Heart right ventricle (tissue), 16 donors: Measurements from ENCODE around the gene PDE2A. TPM values are rescaled to one million over a fixed set of nuclear protein-coding genes. Genes with fewer than 3 reads are reported as not detected.

Source experiments
- ATAC-seq, 8 donors: fragments of 200-7000 bp; cut with Tn5 transposase; one replicate each; pipeline ENCODE4 v1.9.1; 2020; ENCODE audit warnings: mild to moderate bottlenecking in 8 of 8, moderate library complexity in 8 of 8, moderate number of reproducible peaks in 1 of 8
- DNase-seq, 2 donors: peaks; one replicate each; pipeline ENCODE4 v3.0.0-alpha.2; 2020
- H3K27ac ChIP-seq, 10 donors: fragments of 200-600 bp; sonication (generic) in 2 of 10; one replicate each; pipeline versions ENCODE4 v1.5.0 to v1.8.0; 2020 to 2022; ENCODE audit warnings: mild to moderate bottlenecking in 3 of 10
- H3K27me3 ChIP-seq, 7 donors: fragments of 200-600 bp; one replicate each; pipeline ENCODE4 v1.8.0; 2021 to 2022; ENCODE audit warnings: mild to moderate bottlenecking in 2 of 7
- H3K36me3 ChIP-seq, 9 donors: fragments of 200-600 bp; sonication (generic) in 1 of 9; one replicate each; pipeline versions ENCODE4 v1.5.0 to v1.8.0; 2020 to 2022; ENCODE audit warnings: mild to moderate bottlenecking in 2 of 9
- H3K4me1 ChIP-seq, 9 donors: fragments of 200-600 bp; sonication (generic) in 1 of 9; one replicate each; pipeline versions ENCODE4 v1.5.0 to v1.8.0; 2020 to 2022; ENCODE audit warnings: mild to moderate bottlenecking in 4 of 9
- H3K4me3 ChIP-seq, 10 donors: fragments of 200-600 bp; sonication (generic) in 2 of 10; one replicate each; pipeline versions ENCODE4 v1.5.0 to v1.8.0; 2020 to 2022; ENCODE audit warnings: mild to moderate bottlenecking in 7 of 10, moderate library complexity in 2 of 10
- H3K9me3 ChIP-seq, 11 donors: fragments of 200-600 bp in 10 of 11; sonication (generic) in 2 of 11; one replicate each; pipeline versions ENCODE4 v1.5.0 to v1.8.0; 2013 to 2022; ENCODE audit warnings: mild to moderate bottlenecking in 2 of 11, control low read depth in 1 of 11, moderate library complexity in 1 of 11
- CTCF ChIP-seq, 9 donors: fragments of 200-600 bp; sonication (generic) in 2 of 9; IDR thresholded peaks; one replicate each; pipeline versions ENCODE4 v1.5.0 to v1.8.0; 2021 to 2022; ENCODE audit warnings: antibody characterized with exemption in 9 of 9, mild to moderate bottlenecking in 5 of 9, moderate library complexity in 1 of 9
- WGBS, 2 donors: extraction: QIAGEN DNeasy Blood & Tissue Kit; methylation state at CpG; one replicate each; pipeline ENCODE4 v1.1.7; 2013; ENCODE audit warnings: inconsistent platforms in 1 of 2; 5-methylcytosine and 5-hydroxymethylcytosine counted together
- intact Hi-C, 10 donors: fragments of 100-400 bp; cut with DNase I; formaldehyde crosslinking; loops; one replicate each; pipeline versions ENCODE4 v1.11.1 to v1.14.2; 2022
- polyA plus RNA-seq, 2 donors: library from polyadenylated mRNA; stranded (reverse); fragments of 200-250 nt; gene quantifications; one replicate each; pipeline ENCODE4 v1.2.3, GENCODE V29; 2013
- total RNA-seq, 10 donors: library from RNA; stranded (reverse); fragmentation: NEBNext Ultra II Directional in 3 of 10; extraction: Animal tissue kit (Norgen Biotek cat#: 25700) in 3 of 10; gene quantifications; one replicate each; pipeline versions ENCODE4 v1.2.1 to v1.2.4, GENCODE V29; 2021 to 2023
- donor health status: Arrhythmogenic right ventricular cardiomyopathy.
- donor health status: ischemic (EF 13 %, LVEDD 7.1; RV severe dilation, severe dysfunction).
- donor health status: healthy with polysubstance abuse.
- donor health status: DM: no; HTN: yes; CAD: no.
- donor health status: DM: no; HTN: no; CAD: no.
- donor health status: ischemic (EF 25% LVEDD 6.9; RV normal size, moderate dysfunction).
- donor health status: ischemic (EF 25% LVEDD 5.7; RV mildly dilated, moderate dysfunction).
- donor health status: healthy.
- donor health status: DM: yes; HTN: yes; CAD: no.
- donor health status: Ischemic cardiomyopathy.
- donor health status: ischemic (EF 35%, LVEDD 5.7; RV mildly dilated, moderate dysfunction).
- donor health status: nonischemic (EF 11% LVEDD 7.7; RV severe dilation, severe dysfunction).
- donor health status: DM: yes; HTN: yes; CAD: no.
- donor health status: PGD.
- donor health status: ischemic (EF 29% LVEDD 5.4; RV normal size, mild dysfunction).
- donor health status: nonischemic (EF 23%, LVEDD 6.1; RV moderate dilation, normal function).

Gene PDE2A
- total and polyA plus RNA-seq, 12 donors, result 10.4 to 47.6 (median 30.2) TPM

DNA sequence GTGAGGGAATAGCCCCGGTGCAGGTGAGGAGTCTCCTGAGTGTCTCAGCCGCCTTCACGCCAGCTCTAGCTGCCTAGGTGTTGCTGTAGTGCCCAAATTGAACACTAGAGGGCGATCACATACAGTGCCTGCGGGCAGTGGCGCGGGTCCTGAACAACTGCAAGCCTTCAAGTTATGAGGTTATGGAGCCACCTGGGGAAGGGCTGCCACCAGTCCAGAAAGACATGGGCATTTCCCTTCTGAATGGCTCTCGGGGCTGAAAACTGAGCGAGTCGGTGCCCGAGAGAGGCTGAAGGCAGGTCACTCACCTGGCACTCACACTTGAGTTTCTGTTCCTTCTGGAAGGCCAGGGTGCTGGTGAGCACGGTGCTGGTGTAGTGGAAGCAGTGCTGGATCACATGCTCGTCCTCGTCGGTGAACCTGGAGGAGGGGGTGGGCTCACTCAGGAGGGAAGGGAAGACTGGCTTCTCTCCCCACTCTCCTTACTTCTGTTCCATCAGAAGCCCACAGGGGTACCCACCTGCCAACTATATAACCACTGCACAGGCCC, 88.4 kb downstream of the PDE2A start:
- DNase-seq, result peak; percentile 40 to 71
- ATAC-seq, result peak; percentile 37 to 78 (median 71)
- H3K4me3 ChIP-seq, result no peak overlapping the region
- peaks cover 0 to 56% (median 0%) of the 10 kb centered on the region in 9 donors for H3K36me3 ChIP-seq
- TF ChIP-seq CTCF (IDR thresholded peaks at IDR 0.05), result peak; percentile 88 to 97 (median 92)
- H3K4me1 ChIP-seq, result peaks cover 3 to 36% (median 11%) of the 10 kb centered on the region in 9 donors
- no peaks in the 10 kb centered on the region for H3K9me3 ChIP-seq
- no peak overlapping the region for H3K27ac ChIP-seq
- H3K27me3 ChIP-seq, result peaks cover 0 to 51% (median 25%) of the 10 kb centered on the region in 7 donors
- intact Hi-C loops, result loop anchor here in 8 of 10 donors (1.0 to 10.0 kb wide), 9 partner anchors 56 to 209 kb away; partner anchors contain the start of gene STARD10 (in 1 of the 8)
- 16 to 18% methylated on average over 15 of the region's 15 CpGs for WGBS, 2 donors

DNA sequence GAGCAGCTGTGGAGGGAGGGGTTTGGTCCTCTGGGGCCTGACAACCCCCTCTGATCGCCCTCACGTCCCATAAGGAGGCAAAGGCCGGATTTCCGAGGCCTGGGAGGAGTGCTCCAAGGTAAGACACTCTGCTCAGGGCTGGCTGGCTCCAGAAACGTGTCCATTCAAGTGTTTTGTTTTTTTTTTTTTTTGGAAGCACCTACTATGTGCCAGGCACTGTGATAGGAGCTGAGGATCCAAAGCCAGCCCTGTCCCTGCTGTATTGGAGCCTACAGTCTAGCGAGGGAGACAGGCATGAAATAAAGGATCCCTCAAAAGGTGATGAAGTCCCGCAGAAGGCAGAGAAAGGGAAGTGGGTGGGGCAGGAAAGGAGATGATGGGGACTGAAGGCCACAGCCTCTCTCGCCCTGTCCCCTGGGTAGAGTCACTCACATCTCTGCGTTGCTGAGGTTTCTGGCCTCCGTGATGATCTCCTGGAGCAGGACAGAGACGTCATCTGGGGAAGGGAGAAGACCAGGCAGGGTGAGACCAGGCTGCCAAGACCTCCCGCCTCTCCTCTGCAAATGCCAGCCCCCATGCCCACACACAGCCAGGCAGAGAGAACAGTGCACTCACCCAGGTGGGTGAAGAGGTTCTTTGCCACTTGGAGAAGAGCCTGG, 89.2 kb downstream of the PDE2A start:
- peaks cover 0 to 63% (median 0%) of the 10 kb centered on the region in 9 donors for H3K36me3 ChIP-seq
- peaks cover 0 to 43% (median 17%) of the 10 kb centered on the region in 7 donors for H3K27me3 ChIP-seq
- peak overlapping the region in 2 of 10 donors; percentile 7 to 33 for H3K4me3 ChIP-seq
- no peak for TF ChIP-seq CTCF (IDR thresholded peaks at IDR 0.05)
- H3K27ac ChIP-seq, result peak overlapping the region in 1 of 10 donors; percentile 68
- DNase-seq (no peak), ATAC-seq (peak in 1 of 8 donors; percentile 4)
- H3K9me3 ChIP-seq, result no peaks in the 10 kb centered on the region
- peaks cover under 1 to 31% (median 6%) of the 10 kb centered on the region in 9 donors for H3K4me1 ChIP-seq
- intact Hi-C loops, result loop anchor here in 5 of 10 donors (1.0 to 10.0 kb wide), 6 partner anchors 57 to 210 kb away; partner anchors contain the start of gene STARD10 (in 1 of the 5)
- WGBS, 2 donors, result 52 to 53% methylated on average over 12 of the region's 12 CpGs

DNA sequence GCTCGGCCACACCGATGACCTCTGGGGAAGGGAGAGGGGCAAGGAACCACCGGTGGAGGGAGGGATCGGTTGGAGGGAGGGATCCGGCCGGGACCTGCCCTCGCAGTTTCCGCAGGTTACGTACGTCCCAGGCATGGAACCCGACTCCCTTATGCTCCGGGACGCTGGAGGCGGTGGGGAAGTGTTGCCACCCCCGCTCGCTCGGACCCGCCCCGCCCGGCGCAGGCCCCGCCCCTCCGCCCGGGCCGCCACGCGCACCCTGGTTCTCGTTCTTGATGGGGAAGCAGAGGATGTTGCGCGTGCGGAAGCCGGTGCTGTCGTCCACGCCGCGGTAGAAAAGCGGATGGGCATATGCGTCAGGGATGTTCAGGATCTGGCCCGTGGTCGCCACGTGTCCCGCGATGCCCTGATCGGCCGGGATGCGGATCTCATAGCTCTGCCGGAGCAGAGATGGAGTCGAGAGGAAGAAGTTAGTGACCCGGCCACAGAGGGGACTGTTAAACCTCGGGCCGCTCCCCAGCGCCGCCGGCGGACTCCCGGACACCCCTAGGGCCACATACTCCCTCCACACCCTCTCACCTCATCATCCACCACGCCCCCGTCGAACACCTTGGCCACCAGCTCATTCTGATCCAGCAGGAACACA, 89.8 kb downstream of the PDE2A start:
- peaks cover 0 to 25% (median 0%) of the 10 kb centered on the region in 9 donors for H3K4me1 ChIP-seq
- peaks cover 0 to 37% (median 11%) of the 10 kb centered on the region in 7 donors for H3K27me3 ChIP-seq
- H3K4me3 ChIP-seq, result peak overlapping the region in 3 of 10 donors; percentile 7 to 33 (median 10)

More for the DNA sequence above, 89.8 kb downstream of the PDE2A start:
- intact Hi-C loops, result loop anchor here in 2 of 10 donors (2.0 to 10.0 kb wide), 2 partner anchors 58 to 210 kb away; partner anchors contain the start of gene STARD10 (in 1 of the 2)
- WGBS, 2 donors, result 26 to 38% methylated on average over 59 of the region's 59 CpGs
- DNase-seq (peak; percentile 29 to 68), ATAC-seq (peak in 7 of 8 donors; percentile 26 to 65 (median 36))
- Histone ChIP-seq H3K9me3 (no peaks in the 10 kb centered on the region), H3K36me3 (peaks cover 0 to 65% (median 0%) of the 10 kb centered on the region in 9 donors), H3K27ac (peak overlapping the region in 1 of 10 donors; percentile 68)
- TF ChIP-seq CTCF (IDR thresholded peaks at IDR 0.05), result no peak
